Measurements from ENCODE around the gene NOS1AP.

- TF ChIP-seq POLR2A (IDR thresholded peaks at IDR 0.05; ENCODE audit: low read depth, low read length) (no peak), POLR2AphosphoS5 (IDR thresholded peaks at IDR 0.05; ENCODE audit: low read depth, low read length) (no peak)
Observed at GRCh38 chr1:162060314-162060713, 9.2 kb upstream of the NOS1AP start.
